ENCODE measurements around the gene SYT3.
"Not testable (repeated sequence)": the region's sequence is repeated elsewhere in the genome, so short reads cannot be mapped to it uniquely, and the experiment has no call there.

The SYT3 gene

DNA sequence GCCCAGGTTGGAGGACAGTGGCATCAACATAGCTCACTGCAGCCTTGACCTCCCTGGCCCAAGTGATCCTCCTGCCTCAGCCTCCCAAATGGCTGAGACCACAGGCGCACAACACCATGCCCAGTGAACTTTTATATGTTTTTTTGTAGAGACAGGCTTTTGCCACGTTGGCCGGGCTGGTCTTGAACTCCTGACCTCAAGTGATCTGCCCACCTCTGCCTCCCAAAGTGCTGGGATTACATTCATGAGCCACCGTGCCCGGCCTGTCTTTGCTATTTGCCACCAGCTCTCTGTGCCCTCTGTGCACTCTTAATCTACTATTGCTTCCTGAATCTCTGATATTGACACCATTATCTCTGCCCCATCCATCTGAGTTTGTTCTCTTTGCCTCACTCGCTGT lies 37.2 kb downstream of the SYT3 start:
- DNase-seq, result no peak

DNA sequence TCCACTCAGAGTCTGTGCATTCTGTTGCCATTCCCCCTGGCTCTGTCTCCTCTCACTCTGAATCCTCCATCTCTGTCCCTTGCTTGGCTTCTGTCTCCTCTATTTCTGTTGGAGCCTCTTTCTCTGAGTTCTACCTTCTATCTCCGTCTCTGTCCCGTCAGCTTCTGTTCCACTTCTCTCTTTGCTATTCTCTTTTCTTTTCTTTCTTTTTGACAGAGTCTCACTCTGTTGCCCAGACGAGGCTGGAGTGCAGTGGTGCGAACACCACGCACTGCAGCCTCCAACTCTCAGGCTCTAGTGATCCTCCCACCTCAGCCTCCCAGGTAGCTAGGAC lies 37.6 kb downstream of the SYT3 start:
- DNase-seq, result no peak

DNA sequence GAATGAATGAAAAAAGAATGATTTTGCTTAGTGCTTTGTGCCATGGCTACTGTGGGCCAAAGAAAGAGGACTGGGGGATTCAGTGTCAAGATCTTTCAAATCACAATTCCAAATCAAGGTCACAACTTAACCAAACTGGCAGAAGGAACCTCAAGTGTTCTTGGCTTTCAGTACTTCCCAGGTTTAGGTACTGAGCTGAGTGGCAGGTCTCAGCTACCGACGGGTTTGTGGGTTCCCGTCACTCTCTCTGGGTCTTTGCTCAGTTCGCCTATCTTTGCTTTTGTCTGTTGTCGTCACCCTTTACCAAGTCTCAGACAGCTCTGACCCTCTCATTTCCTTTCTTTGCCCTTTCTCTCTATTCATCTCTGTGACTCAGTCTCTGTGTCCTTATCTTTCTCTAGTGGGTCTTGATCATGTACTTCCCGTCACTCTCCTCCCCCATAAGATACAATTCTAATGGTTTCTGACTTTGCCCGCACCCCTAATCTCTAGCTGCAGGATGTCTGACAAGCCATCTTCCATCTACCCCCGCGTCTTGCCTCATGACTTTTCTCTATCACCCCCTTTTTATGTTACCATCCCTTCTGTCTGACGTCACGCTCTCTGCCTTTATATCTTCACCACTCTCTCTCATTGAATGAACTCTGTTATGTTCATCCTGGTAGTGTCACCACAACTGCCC lies 38.1 kb downstream of the SYT3 start:
- no peak for DNase-seq

DNA sequence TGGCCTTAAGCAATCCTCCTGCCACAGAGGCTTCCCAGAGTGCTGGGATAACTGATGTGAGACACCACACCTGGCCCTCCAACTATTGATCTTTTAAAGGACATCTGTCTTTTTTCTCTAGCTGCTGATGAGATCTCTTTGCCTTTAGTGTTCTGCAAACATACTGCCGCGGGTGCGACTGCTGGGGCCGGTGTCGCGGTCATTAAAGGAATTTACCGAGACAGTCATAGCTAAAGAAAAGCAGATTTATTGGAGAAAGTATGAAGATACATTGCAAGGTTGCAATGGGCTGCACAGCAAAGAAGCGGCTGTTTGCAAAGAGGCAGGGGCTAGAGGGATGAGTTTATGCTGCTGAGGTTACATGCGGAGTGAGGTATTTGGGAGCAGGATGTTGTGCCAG lies 40.3 kb downstream of the SYT3 start:
- DNase-seq, result no peak

DNA sequence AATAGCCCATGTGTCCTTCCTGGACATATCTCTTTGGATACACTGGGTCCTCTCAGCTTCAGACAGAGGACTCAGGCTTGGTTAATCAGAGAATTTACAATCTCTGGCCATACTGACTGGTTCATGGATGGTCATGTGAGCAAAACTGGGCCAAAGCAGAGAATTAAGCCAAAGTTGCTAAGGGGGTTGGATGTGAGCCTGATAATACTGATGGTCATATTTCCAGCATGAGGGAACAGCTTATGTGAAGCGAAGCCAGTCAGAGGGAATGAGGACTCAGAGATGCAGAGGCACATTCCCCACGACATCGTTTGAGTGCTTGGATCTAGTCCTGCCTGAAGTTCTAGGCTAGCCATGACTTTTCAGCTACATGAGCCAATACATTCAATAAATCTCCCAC lies 49.5 kb downstream of the SYT3 start:
- DNase-seq, result no peak

DNA sequence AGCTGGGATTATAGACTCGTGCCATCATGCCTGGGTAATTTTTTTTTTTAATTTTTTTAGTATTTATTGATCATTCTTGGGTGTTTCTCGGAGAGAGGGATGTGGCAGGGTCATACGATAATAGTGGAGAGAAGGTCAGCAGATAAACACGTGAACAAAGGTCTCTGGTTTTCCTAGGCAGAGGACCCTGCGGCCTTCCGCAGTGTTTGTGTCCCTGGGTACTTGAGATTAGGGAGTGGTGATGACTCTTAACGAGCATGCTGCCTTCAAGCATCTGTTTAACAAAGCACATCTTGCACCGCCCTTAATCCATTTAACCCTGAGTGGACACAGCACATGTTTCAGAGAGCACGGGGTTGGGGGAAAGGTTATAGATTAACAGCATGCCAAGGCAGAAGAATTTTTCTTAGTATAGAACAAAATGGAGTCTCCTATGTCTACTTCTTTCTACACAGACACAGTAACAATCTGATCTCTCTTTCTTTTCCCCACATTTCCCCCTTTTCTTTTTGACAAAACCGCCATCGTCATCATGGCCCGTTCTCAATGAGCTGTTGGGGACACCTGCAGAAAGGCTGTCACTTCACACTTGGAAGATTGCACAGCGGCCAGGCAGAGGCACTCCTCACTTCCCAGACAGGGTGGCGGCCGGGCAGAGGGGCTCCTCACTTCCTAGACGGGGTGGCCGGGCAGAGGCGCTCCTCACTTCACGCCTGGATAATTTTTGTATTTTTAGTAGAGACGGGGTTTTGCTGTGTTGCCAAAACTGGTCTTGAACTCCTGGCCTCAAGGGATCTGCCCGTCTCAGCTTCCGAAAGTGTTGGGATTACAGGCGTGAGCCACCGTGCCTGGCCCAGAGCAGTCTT lies 57.7 kb downstream of the SYT3 start:
- DNase-seq, result not testable (repeated sequence)

DNA sequence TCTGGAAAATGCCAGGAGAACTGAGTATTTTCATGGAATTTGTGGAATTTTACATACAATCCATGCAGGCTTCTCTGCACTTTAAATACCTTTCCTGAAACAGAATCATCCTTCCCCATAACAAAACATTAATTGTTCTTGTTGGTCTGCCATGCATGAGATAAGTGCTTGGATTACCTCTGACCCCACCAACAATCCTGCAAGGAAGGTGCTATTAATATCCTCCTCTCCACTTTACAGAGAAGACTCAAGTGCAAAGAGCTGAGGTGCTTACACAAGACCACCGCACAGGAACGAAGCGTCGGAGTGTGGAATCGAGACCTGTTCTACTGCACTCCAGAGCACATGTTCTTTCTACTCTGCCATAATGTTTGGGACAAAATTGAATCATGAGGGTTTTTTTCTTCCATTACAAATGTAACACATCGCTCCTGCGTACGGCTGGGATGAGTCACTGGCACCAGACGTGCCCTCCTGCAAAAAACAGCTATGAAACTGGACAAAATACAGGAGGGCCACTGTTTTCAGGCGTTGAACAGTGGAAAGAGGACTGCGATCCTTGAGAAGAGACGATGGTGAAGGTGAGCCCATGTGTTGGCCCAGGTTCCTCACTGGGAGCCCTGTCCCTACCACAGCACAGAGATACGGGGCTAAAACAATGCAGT lies 58.6 kb downstream of the SYT3 start:
- DNase-seq, result no peak

DNA sequence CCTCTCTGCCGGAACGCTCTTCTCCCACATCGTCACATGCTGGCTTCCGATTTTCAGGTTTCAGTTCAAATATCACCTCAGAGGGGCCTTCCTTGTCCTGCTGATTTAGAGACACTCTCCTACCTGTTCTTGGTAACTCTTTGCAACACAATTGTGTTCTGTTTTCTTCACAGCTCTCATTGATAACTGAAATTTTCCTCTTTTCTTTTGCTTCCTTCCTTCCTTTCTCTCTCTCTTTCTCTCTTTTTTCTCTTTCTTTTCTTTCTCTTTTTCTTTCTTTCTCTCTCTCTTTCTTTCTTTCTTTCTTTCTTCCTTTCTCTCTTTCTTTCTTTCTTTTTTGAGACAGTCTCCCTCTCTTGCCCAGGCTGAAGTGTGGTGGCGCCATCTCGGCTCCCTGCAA lies 59.4 kb downstream of the SYT3 start:
- no peak for DNase-seq

DNA sequence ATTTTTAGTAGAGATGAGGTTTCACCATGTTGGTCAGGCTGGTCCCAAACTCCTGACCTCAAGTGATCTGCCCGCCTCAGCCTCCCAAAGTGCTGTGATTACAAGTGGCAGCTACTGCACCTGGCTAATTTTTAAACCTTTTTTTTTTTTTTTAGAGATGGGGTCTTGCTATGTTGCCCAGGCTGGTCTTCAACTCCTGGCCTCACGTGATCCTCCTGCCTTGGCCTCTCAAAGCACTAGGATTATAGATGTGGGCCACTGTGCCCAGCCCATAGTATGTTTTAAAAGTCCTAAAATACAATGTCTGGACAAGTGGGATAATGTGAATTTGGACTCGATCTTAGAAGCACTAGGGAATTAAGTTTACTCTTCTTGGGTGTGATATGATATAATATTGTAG lies 62.9 kb downstream of the SYT3 start:
- DNase-seq, result not testable (repeated sequence)

DNA sequence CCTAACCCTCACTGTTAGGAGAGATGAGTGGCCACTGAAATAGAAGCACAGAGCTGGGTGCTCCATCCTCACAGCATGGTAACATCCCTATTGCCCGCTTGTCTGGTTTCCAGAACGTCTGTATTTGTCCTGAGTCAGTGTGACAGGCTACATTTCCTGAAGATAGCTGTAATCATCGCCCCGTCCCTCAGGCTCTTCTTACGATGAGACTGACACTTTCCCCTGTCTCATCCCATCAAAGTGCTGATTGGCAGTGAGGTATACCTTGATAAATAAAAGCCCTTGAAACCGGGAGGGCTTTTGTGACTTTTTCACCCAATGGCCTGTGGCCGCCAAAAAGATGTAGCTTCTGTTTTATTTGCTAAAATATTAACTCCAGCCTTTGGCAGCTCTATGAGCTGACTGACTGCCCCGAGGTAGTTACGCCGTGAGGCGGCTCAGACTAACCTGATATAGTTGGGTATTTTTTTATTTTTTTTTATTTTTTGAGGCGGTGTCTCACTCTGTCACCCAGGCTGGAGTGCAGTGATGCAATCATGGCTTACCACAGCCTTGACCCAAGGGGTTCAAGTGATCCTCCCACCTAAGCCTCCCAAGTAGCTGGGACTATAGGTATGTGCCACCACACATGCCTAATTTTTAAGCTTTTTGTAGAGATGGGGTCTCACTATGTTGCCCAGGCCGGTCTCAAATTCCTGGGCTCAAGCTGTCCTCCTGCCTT lies 65.8 kb downstream of the SYT3 start:
- no peak for DNase-seq
